ENCODE measurements around the gene PSMC3IP.

Gene PSMC3IP

DNA sequence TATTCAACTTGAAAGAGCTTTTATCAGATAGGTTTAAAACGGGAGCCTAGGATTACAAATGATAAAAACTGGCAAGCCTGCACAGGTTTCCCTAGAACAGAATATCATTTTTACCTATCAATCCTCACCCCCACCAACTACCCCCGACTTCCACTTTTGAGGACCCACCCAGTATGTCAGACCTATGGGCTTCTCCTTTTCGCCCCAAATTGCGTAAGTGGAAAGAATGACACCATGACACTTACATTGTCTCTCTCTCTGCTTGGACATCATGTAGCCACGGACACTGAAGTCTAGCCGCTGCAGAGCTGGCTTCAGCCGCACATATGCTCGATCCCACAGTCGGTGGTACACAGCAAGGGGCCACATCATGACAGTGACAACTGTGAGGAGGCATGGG, 7.4 kb upstream of the PSMC3IP start:
- DNase-seq, result no peak

GRCh38 chr17:42581744-42582270, 4.3 kb upstream of the PSMC3IP start:
- DNase-seq, result no peak

- no peak for DNase-seq
Measured at GRCh38 chr17:42579794-42580551, 2.4 kb upstream of the PSMC3IP start.

GRCh38 chr17:42578282-42578869, 847 bp upstream of the PSMC3IP start:
- peak; percentile 86 for DNase-seq

DNA sequence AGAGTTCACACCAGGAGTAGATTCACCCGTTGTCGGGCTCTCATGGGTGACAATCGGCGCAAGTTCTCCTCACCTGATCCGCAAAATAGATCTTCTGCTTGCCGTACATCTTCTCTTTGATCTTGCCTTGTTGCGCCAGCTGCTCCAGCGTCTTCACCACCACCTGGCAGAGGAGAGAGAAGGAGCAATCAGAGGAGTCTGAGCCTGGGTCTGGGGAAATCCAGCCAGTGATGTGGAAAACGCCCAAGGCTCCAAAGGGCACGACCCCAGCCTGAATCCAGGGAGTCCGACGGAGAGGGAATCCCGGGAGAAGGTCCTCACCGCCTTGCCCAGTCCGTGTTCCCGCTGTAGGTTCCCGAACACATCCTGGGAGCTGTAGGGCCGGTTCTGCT, 393 bp downstream of the PSMC3IP start:
- no peak for DNase-seq

DNA sequence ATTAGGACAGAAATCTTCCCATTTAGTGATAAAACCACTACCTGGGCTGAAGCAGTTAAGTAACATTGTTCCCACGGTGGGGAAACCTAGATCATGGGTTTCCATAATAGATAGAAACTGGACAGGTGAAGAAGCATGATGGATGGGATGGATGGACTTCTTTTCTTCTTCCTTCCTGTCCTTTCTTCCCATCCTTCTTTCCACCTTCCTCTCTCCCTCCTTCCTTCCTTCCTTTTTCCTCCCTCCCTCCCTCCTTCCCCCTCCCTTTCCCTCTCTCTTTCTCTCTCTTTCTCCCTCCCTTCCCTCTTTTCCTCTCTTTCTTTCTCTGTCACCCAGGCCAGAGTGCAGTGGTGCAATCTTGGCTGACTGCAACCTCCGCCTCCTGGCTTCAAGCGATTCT, 3.1 kb downstream of the PSMC3IP start:
- no peak for DNase-seq

GRCh38 chr17:42573095-42573494, 4.4 kb downstream of the PSMC3IP start:
- DNase-seq, result no peak

- no peak for DNase-seq
Measured at GRCh38 chr17:42571435-42572225, 5.9 kb downstream of the PSMC3IP start.

DNA sequence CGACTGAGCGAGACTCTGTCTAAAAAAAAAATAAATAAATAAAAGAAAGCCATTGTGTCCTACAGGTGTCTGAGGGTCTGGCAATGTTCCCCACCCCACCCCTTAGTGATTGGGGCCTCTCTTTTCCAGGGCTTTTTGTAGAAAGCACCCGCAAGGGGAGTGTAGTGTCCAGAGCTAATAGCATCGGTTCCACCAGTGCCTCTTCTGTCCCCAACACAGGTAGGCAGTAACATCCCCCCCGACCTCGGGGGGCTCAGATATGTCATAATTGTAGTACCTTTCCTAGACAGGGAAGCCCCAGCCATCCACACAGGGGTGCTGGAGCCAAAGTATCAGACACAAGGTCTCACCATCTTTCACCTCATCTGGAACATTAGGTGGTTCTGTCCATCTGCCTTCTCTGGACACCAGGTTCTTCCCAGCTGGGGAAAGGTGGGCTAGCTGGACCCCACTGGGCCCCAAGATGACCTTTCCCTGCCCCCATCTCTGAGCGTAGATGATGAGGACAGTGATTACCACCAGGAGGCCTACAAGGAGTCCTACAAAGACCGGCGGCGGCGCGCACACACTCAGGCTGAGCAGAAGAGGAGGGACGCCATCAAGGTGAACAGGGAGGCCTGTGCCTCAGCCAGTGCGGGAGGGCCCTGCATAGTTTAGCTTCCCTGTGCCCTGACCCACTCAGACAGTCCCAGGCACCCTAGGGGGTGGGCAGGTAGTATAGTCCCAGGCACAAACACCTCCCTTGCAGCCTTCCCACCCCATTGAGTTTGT, 9.0 kb downstream of the PSMC3IP start:
- DNase-seq, result no peak

GRCh38 chr17:42566883-42567573, 10.5 kb downstream of the PSMC3IP start, which contains the start of gene MLX:
Gene MLX, plus strand, starts transcription at chr17:42567100. Its CDS starts 25 bp downstream, at chr17:42567125.
- peak; percentile 83 for DNase-seq

DNA sequence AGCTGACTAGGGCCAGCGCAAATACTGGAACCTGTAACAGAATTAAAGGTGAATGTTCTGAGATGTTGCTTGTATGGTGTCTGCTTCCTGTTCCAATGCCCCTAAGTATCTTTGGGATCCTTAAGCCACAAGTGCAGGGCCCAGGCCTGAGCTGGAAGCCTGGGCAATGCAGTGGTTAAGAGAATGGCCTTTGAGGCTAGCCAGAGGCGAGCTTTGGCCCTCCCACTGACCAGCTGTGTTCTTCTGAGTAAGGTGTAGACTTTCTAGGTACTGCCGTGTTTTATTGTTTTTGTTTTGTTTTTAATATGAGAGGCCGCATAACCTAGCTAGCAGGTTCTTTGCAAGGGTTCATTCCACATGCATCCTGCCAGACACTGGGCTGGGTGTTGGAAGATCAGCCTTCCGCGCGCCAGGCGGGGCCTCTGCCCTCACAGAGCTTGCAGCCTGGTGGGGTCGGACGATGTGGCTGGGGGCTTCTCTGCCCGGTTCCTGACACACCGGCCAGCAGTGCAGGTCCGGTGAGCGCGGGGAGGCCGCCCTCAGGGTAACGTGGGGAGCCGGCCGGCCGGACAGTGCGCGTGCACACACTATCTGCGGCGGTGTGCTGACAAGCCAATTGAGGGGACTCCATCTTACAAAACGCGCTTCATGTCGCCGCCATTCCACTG, 11.2 kb downstream of the PSMC3IP start:
- DNase-seq, result no peak

- DNase-seq, result no peak
Measured at GRCh38 chr17:42565523-42566214, 11.9 kb downstream of the PSMC3IP start.

- no peak for DNase-seq
Measured at GRCh38 chr17:42564815-42565522, 12.6 kb downstream of the PSMC3IP start.

DNA sequence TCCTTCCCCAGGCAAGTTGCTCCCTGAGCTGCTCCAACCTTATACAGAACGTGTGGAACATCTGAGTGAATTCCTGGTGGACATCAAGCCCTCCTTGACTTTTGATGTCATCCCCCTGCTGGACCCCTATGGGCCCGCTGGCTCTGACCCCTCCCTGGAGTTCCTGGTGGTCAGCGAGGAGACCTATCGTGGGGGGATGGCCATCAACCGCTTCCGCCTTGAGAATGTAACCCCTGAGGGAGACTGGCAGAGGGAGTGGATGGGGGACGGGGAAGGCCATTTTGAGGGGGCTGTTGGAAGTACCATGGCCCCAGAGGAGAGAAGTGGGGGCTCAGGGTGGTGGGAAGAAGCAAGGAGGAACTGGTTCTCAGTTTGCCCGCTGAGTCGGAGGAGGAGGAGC, 13.6 kb downstream of the PSMC3IP start:
- no peak for DNase-seq

DNA sequence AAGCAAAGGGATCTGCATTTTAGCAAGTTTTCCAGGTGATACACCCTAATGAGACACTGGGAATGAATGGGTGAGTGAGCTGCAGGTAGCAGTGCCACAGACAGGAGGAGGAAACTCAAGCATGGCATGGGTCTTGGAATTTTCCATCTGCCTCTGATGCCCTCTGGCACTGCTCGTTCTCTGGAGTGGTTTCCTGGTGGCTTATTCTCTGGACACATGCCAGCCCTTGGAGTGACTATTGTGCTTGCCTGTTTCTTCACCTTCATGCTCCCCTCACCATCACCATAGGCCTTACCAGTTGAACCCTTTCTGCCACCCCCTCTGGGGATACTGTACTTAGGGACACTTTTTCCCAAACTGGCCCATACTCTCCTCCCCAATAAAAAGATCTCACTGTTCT, 14.0 kb downstream of the PSMC3IP start:
- no peak for DNase-seq

- DNase-seq, result no peak
Measured at GRCh38 chr17:42563143-42563509, 14.4 kb downstream of the PSMC3IP start.

DNA sequence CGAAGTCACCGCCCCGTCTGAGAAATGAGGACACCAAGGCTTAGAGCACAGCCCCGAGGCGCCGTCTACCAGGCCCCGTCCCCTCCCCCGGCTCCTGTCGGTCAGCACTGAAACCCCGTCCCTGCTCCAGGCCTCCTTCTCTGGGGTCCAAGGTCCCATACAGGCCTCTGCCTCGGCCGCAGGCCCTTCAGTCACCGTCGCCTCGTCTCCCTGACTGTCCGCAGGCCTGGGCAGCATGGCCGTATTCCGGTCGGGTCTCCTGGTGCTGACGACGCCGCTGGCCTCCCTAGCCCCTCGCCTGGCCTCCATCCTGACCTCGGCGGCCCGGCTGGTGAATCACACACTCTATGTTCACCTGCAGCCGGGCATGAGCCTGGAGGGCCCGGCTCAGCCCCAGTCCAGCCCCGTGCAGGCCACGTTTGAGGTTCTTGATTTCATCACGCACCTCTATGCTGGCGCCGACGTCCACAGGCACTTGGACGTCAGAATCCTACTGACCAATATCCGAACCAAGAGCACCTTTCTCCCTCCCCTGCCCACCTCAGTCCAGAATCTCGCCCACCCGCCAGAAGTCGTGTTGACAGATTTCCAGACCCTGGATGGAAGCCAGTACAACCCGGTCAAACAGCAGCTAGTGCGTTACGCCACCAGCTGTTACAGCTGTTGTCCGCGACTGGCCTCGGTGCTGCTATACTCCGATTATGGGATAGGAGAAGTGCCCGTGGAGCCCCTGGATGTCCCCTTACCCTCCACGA, 15.0 kb downstream of the PSMC3IP start:
- no peak for DNase-seq

GRCh38 chr17:42561897-42562387, 15.6 kb downstream of the PSMC3IP start, which contains the start of gene COASY:
Gene COASY, plus strand, starts transcription at chr17:42562148. Its CDS starts 475 bp downstream, at chr17:42562623.
- peak; percentile 97 for DNase-seq

GRCh38 chr17:42560246-42560645, 17.3 kb downstream of the PSMC3IP start:
- DNase-seq, result no peak

Data from NCI-H1694 (cell line).